Limb (tissue), 2 donors: Measurements from ENCODE around the gene PCSK1.
A peak's percentile ranks its signal among the peaks of the same experiment; 100 is the strongest.
"Not testable (repeated sequence)": the region's sequence is repeated elsewhere in the genome, so short reads cannot be mapped to it uniquely, and the experiment has no call there.

Source experiments
- DNase-seq, 2 donors: peaks; one replicate each; pipeline ENCODE4 v3.0.0-alpha.2; 2016; ENCODE audit errors: extremely low spot score in 2 of 2

PCSK1 gene

GRCh38 chr5:96373381-96373733, 59.7 kb downstream of the PCSK1 start:
- no peak for DNase-seq

- DNase-seq: no peak
These were observed 60.2 kb downstream of the PCSK1 start for GRCh38 chr5:96372726-96373380.

GRCh38 chr5:96370976-96371375, 62.1 kb downstream of the PCSK1 start:
- DNase-seq: no peak

GRCh38 chr5:96367337-96367736, 65.7 kb downstream of the PCSK1 start:
- not testable (repeated sequence) for DNase-seq

- DNase-seq: no peak
These were observed 78.8 kb downstream of the PCSK1 start for GRCh38 chr5:96354237-96354636.

DNA sequence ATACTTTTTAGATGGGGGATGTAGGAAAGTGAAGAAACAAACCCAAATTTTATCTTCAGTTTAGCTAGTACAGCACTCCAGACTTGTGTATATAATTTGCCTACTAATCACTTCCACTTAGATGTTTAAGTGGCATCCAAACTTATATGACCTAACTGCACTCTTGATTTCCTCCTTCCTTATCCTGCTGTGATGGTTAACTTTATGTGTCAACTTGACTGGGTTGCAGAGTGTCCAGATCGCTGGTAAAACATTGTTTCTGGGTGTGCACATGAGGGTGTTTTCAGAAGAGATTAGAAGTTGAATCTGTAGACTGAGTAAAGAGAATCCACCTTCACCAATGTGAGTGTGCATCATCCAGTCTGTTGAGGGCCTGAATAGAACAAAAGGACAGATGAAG, 79.8 kb downstream of the PCSK1 start:
- no peak for DNase-seq

GRCh38 chr5:96350678-96351077, 82.4 kb downstream of the PCSK1 start:
- DNase-seq: no peak

DNA sequence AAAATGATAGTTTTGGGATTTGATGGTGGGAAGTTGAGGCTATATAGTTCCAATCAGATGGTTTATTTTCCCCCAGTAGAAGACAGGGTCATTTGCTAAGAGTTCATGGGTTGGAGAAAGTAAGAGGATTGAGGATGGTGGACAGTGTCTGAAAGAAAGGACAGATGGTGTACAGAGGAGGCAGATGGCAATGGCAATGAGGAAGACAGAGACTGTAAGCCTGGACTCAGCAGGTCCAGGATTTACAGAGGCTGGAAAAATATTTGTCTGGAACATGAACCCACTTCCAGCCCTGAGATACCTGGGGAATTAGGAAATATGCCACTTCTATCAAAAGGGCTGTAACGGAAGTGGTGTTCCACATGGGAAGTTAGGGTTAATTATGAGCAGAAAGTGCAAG, 84.5 kb downstream of the PCSK1 start:
- no peak for DNase-seq

DNA sequence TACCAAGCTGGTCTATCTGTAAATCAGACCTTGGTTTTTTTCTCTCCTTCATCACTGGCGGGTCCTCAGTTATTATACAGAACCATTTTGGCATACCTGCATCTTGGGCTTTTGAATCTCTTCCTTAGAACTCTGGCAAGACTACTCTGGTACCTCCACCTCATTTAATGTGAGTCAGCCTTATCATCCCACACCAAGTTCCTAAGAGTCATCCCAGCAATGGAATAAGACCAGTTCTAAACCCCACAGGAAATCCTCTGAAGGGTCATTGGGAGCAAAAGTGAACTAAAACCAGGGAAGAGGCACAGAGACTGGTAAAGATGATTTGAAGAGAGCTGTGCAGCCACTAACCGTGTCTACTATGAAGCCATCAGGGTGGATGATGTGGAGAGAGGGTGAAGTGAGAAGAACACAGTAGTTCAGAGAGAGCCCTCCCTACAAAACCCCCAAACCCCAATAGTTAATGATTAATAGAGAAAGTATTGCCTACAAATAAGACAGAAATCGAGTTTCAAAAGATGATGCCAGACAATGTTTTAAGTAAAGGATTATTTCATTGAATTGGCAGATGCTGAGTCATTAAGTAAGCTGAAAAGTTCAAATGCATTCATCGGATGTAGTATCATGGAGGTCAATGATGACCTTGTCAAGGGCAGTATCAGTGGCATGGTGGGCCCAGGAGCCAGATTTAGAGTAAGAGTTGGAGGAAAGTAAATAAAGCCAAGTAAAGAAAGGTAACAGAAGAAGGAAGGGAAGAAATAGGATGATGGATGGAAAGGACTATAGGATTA, 85.4 kb downstream of the PCSK1 start:
- no peak for DNase-seq

GRCh38 chr5:96344678-96345577, 88.1 kb downstream of the PCSK1 start:
- DNase-seq: peak in 1 of 2 donors; percentile 74

DNA sequence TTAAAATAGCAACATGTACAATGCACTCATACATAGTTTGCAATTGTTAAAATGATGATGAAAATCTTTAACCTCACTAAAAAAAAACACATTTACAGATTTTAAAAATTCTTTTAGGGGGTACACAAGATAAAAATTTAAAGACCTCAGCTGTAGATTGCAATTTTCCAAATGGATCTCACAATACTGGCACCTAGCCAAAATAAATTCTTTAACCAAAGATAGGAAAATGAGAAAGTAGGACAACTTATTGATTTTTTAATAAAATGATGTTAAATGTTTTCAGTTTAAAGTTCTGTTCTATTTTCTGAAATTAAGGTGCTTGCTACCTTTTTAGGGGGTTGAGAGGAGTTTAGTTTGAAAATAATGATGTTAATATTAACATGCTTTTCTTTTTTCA, 90.0 kb downstream of the PCSK1 start:
- DNase-seq: no peak

GRCh38 chr5:96342581-96342980, 90.5 kb downstream of the PCSK1 start:
- DNase-seq: no peak
